ENCODE results near the gene RBM47. TPM values are rescaled to one million over a fixed set of nuclear protein-coding genes. Genes with fewer than 3 reads are reported as not detected.

The RBM47 gene
- total and polyA plus RNA-seq, 9 of the 15 experiments (the other 6 are each of a cell fraction or from before 2014, with no cell fraction given): 1.4 to 6.4 (median 3.3) TPM

- TF ChIP-seq C11orf30 (IDR thresholded peaks at IDR 0.05; ENCODE audit: low read depth): peak; percentile 87
- no peak for TF ChIP-seq ZNF232 (CRISPR knock-in tag; IDR thresholded peaks at IDR 0.05)
- TF ChIP-seq NR1H2 (CRISPR knock-in tag; IDR thresholded peaks at IDR 0.05): no peak
- no peak for TF ChIP-seq ZBTB2 (IDR thresholded peaks at IDR 0.05)
- TF ChIP-seq TEAD4 (IDR thresholded peaks at IDR 0.05; ENCODE audit: low read length): no peak
- no peak for TF ChIP-seq TEAD4 (CRISPR knock-in tag; IDR thresholded peaks at IDR 0.05; ENCODE audit: borderline replicate concordance)
- no peak for TF ChIP-seq ZSCAN32 (CRISPR knock-in tag; IDR thresholded peaks at IDR 0.05)
- TF ChIP-seq POLR2AphosphoS5 (IDR thresholded peaks at IDR 0.05; ENCODE audit: control insufficient read depth, insufficient read depth, low read depth, low read length): no peak
- no peak for TF ChIP-seq SLC30A9 (CRISPR knock-in tag; IDR thresholded peaks at IDR 0.05)
- TF ChIP-seq ZNF311 (CRISPR knock-in tag; IDR thresholded peaks at IDR 0.05): no peak
- no peak for TF ChIP-seq RUNX1 (IDR thresholded peaks at IDR 0.05; ENCODE audit: low read depth)
- TF ChIP-seq AFF1 (IDR thresholded peaks at IDR 0.05; ENCODE audit: low read depth in 1 of 2, partially characterized antibody in 2 of 2): no peak
- no peak for TF ChIP-seq FOXK1 (CRISPR knock-in tag; IDR thresholded peaks at IDR 0.05; ENCODE audit: borderline replicate concordance)
- TF ChIP-seq CBX5 (IDR thresholded peaks at IDR 0.05; ENCODE audit: borderline replicate concordance, low read depth): no peak
- TF ChIP-seq NR0B1 (IDR thresholded peaks at IDR 0.05; ENCODE audit: partially characterized antibody): no peak
- peak; percentile 15; the same call in 1 of the 2 replicates for TF ChIP-seq HMBOX1 (IDR thresholded peaks at IDR 0.05)
- TF ChIP-seq SMAD1 (IDR thresholded peaks at IDR 0.05; ENCODE audit: low read depth, low read length, partially characterized antibody): no peak
These were observed 155.9 kb downstream of the RBM47 start (continued) for GRCh38 chr4:40473578-40474388.
